Measurements from ENCODE around the gene KCNN1.

Gene KCNN1

DNA sequence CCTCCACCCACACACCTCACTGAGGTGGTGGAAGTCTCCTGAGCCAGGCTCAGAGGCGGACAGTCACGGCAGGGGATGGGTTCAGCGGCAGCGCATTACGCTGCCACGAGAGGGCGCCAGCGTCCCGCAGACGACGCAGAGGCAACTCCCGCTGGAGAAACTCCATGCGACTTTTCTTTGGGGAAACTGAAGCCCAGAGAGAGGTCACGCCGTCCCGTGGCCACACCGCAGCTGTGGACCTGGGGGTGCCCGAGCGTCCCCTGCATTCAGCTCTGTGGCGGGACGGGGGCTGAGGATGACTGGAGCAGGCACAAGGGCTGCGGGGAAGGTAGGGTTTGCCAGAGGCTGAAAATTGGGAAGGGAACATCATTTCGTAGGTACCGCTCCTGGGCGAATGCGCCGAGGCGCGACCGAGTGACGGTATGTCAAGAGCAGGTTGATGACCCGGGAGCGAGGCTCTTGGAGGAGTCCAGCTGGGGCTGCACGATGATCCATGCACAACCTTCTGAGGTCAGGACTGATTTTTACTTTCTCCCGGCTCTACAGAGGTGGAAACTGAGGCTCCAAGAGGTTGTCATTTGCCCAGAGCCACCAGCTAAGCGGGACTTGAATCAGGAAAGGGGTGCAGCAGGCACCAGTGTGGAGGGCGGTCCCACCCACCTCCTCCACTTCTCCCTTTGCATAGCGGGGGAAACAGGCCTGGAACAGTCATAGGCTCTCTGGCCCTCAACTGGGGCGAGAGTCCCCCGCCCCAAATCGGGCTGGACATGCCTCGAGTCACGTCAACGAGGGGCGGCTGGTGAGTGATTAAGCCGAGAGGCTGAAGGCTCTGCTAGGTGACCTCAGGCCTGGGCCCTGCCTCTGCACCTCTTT lies 40.4 kb downstream of the KCNN1 start:
- TF ChIP-seq, protein P1, sequence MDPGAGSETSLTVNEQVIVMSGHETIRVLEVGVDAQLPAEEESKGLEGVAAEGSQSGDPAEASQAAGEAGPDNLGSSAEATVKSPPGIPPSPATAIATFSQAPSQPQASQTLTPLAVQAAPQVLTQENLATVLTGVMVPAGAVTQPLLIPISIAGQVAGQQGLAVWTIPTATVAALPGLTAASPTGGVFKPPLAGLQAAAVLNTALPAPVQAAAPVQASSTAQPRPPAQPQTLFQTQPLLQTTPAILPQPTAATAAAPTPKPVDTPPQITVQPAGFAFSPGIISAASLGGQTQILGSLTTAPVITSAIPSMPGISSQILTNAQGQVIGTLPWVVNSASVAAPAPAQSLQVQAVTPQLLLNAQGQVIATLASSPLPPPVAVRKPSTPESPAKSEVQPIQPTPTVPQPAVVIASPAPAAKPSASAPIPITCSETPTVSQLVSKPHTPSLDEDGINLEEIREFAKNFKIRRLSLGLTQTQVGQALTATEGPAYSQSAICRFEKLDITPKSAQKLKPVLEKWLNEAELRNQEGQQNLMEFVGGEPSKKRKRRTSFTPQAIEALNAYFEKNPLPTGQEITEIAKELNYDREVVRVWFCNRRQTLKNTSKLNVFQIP (CRISPR knock-in tag; IDR thresholded peaks at IDR 0.05; ENCODE audit: borderline replicate concordance, low read depth) = no peak
- TF ChIP-seq ZNF565 (CRISPR knock-in tag; conservative IDR thresholded peaks at IDR 0.05; ENCODE audit: low read depth) (no peak), ISL1 (CRISPR knock-in tag; IDR thresholded peaks at IDR 0.05) (no peak), OSR1 (CRISPR knock-in tag; IDR thresholded peaks at IDR 0.05) (no peak), ARNTL (CRISPR knock-in tag; IDR thresholded peaks at IDR 0.05; ENCODE audit: borderline replicate concordance, low read depth) (no peak), GLIS3 (CRISPR knock-in tag; IDR thresholded peaks at IDR 0.05) (no peak), TCF4 (CRISPR knock-in tag; IDR thresholded peaks at IDR 0.05; ENCODE audit: borderline replicate concordance) (no peak), PPARA (CRISPR knock-in tag; IDR thresholded peaks at IDR 0.05; ENCODE audit: borderline replicate concordance) (no peak), TOX (CRISPR knock-in tag; IDR thresholded peaks at IDR 0.05; ENCODE audit: borderline replicate concordance) (no peak), ZFP3 (CRISPR knock-in tag; IDR thresholded peaks at IDR 0.05) (no peak)
- TF ChIP-seq, protein P2, sequence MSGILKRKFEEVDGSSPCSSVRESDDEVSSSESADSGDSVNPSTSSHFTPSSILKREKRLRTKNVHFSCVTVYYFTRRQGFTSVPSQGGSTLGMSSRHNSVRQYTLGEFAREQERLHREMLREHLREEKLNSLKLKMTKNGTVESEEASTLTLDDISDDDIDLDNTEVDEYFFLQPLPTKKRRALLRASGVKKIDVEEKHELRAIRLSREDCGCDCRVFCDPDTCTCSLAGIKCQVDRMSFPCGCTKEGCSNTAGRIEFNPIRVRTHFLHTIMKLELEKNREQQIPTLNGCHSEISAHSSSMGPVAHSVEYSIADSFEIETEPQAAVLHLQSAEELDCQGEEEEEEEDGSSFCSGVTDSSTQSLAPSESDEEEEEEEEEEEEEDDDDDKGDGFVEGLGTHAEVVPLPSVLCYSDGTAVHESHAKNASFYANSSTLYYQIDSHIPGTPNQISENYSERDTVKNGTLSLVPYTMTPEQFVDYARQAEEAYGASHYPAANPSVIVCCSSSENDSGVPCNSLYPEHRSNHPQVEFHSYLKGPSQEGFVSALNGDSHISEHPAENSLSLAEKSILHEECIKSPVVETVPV (CRISPR knock-in tag; IDR thresholded peaks at IDR 0.05) = no peak
- TF ChIP-seq, protein P3, sequence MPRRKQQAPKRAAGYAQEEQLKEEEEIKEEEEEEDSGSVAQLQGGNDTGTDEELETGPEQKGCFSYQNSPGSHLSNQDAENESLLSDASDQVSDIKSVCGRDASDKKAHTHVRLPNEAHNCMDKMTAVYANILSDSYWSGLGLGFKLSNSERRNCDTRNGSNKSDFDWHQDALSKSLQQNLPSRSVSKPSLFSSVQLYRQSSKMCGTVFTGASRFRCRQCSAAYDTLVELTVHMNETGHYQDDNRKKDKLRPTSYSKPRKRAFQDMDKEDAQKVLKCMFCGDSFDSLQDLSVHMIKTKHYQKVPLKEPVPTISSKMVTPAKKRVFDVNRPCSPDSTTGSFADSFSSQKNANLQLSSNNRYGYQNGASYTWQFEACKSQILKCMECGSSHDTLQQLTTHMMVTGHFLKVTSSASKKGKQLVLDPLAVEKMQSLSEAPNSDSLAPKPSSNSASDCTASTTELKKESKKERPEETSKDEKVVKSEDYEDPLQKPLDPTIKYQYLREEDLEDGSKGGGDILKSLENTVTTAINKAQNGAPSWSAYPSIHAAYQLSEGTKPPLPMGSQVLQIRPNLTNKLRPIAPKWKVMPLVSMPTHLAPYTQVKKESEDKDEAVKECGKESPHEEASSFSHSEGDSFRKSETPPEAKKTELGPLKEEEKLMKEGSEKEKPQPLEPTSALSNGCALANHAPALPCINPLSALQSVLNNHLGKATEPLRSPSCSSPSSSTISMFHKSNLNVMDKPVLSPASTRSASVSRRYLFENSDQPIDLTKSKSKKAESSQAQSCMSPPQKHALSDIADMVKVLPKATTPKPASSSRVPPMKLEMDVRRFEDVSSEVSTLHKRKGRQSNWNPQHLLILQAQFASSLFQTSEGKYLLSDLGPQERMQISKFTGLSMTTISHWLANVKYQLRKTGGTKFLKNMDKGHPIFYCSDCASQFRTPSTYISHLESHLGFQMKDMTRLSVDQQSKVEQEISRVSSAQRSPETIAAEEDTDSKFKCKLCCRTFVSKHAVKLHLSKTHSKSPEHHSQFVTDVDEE (CRISPR knock-in tag; IDR thresholded peaks at IDR 0.05) = no peak
- peak; percentile 93 for ATAC-seq

DNA sequence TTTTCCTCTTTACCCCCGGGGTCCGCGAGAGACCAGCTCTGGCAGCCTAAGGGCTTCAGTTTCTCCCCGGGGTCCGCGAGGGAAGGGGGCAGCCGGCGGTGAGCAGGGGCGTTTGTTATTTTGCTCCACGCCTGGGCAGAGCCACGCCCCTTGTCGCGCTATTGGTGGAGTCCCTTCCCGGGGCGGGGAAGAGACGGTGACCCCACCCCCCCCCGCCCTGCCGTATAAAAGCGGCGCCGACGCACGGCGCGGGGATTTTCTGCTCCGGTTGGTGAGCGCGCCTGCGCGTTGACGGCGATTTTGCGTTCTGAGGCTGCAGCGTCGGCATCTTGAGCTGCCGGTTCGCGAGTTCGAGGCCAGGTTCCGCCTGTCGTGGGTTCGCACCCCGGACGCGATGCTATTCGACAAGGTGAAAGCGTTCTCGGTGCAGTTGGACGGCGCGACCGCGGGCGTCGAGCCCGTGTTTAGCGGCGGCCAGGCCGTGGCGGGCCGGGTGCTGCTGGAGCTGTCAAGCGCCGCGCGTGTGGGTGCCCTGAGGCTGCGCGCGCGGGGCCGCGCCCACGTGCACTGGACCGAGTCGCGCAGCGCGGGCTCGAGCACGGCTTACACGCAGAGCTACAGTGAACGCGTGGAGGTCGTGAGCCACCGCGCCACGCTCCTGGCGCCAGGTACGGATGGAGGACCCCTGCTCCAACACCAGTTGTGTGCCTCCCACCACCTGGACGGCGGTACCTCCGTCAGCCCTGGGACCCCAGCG lies 41.2 kb downstream of the KCNN1 start, which contains the start of gene ARRDC2:
ARRDC2 (plus strand) TSS at position 254 of the 757 bp plus-strand sequence; CDS start at position 395, 141 bp downstream.
- TF ChIP-seq, protein P3 (CRISPR knock-in tag; IDR thresholded peaks at IDR 0.05) = 0 out of 2 replicates have a peak, but pooled peaks have one; percentile 21
- TF ChIP-seq BACH2 (CRISPR knock-in tag; IDR thresholded peaks at IDR 0.05; ENCODE audit: borderline replicate concordance) = no peak
- peak; percentile 92 for ATAC-seq

DNA sequence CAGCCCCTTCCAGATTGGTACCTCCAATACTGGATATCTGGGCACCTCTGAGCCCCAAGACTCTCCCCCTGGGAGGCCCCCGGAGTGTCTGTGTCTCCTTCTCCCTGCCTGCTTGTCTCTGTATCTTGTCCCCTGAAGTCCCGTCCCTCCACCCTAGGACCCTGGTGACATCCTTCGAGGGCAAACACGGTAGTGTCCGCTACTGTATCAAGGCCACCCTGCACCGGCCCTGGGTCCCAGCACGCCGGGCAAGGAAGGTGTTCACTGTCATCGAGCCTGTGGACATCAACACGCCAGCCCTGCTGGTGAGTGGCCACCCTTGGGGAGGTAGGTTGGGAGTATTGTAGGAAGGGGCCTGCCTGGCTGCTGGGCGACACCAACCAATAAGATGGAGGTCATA lies 41.9 kb downstream of the KCNN1 start:
- no peak for ATAC-seq
- no peak for TF ChIP-seq ARNTL (CRISPR knock-in tag; IDR thresholded peaks at IDR 0.05; ENCODE audit: borderline replicate concordance, low read depth)
- no peak for TF ChIP-seq ZNF8 (CRISPR knock-in tag; IDR thresholded peaks at IDR 0.05)
- no peak for TF ChIP-seq ZNF70 (CRISPR knock-in tag; IDR thresholded peaks at IDR 0.05)
- no peak for TF ChIP-seq PPARA (CRISPR knock-in tag; IDR thresholded peaks at IDR 0.05; ENCODE audit: borderline replicate concordance)
- no peak for TF ChIP-seq ESRRG (CRISPR knock-in tag; IDR thresholded peaks at IDR 0.05)
- no peak for TF ChIP-seq ZFP3 (CRISPR knock-in tag; IDR thresholded peaks at IDR 0.05)
- TF ChIP-seq GLIS3 (CRISPR knock-in tag; IDR thresholded peaks at IDR 0.05) = no peak
- no peak for TF ChIP-seq TOX (CRISPR knock-in tag; IDR thresholded peaks at IDR 0.05; ENCODE audit: borderline replicate concordance)
- TF ChIP-seq CSDC2 (CRISPR knock-in tag; IDR thresholded peaks at IDR 0.05) = no peak
- TF ChIP-seq ZNF565 (CRISPR knock-in tag; conservative IDR thresholded peaks at IDR 0.05; ENCODE audit: low read depth) = no peak
- TF ChIP-seq TCF4 (CRISPR knock-in tag; IDR thresholded peaks at IDR 0.05; ENCODE audit: borderline replicate concordance) = no peak
- no peak for TF ChIP-seq OSR1 (CRISPR knock-in tag; IDR thresholded peaks at IDR 0.05)

Measured in SK-N-SH treated with all-trans-retinoic acid at 6 μM for 48 hours (cell line).